Heart left ventricle (tissue), 13 donors: ENCODE measurements around the gene DENND1B.

ENCODE experiments used
- POLR2A ChIP-seq, 2 donors: fragments of 450-650 bp; IDR thresholded peaks; one replicate each; pipeline ENCODE4 v1.6.1; 2017; ENCODE audit warnings: antibody characterized with exemption in 2 of 2, mild to moderate bottlenecking in 2 of 2, moderate library complexity in 2 of 2
- TF ChIP-seq, protein P1 (sequence below), 12 donors: fragments of 200-600 bp; sonication (generic) in 4 of 12; IDR thresholded peaks; one replicate each; pipeline versions ENCODE4 v1.5.0 to v1.8.0; 2018 to 2022; ENCODE audit warnings: antibody characterized with exemption in 12 of 12, mild to moderate bottlenecking in 5 of 12
- donor health status: ischemic (EF 13 %, LVEDD 7.1; RV severe dilation, severe dysfunction).
- donor health status: DM: no; HTN: yes; CAD: no.
- donor health status: DM: no; HTN: no; CAD: no.
- donor health status: ischemic (EF 25% LVEDD 6.9; RV normal size, moderate dysfunction).
- donor health status: ischemic (EF 25% LVEDD 5.7; RV mildly dilated, moderate dysfunction).
- donor health status: ischemic (EF 35%, LVEDD 5.7; RV mildly dilated, moderate dysfunction).
- donor health status: nonischemic (EF 11% LVEDD 7.7; RV severe dilation, severe dysfunction).
- donor health status: DM: yes; HTN: yes; CAD: no.
- donor health status: PGD.
- donor health status: ischemic (EF 29% LVEDD 5.4; RV normal size, mild dysfunction).
- donor health status: nonischemic (EF 23%, LVEDD 6.1; RV moderate dilation, normal function).

DNA sequence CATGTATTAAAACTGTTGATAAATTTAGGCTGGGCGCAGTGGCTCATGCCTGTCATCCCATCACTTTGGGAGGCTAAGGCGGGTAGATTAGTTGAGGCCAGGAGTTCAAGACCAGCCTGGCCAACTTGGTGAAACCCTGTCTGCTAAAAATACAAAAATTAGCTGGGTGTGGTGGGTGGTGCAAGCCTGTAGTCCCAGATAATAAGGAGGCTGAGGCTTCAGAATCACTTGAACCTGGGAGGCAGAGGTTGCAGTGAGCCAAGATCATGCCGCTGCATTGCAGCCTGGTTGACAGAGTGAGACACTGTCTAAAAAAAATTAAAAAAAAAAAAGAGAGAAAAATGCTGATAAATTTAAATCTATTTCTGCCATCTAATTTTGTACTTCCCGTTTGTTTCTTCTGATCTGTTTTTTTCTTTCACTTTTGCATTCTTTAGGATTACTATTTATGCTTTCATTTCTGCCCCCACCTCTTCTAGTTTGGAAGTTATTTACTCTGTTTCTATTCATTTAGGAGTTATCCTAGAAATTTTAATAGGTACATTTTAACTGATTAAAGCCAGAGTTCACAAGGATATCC lies 3.2 kb upstream of the DENND1B start:
- TF ChIP-seq, protein P1, sequence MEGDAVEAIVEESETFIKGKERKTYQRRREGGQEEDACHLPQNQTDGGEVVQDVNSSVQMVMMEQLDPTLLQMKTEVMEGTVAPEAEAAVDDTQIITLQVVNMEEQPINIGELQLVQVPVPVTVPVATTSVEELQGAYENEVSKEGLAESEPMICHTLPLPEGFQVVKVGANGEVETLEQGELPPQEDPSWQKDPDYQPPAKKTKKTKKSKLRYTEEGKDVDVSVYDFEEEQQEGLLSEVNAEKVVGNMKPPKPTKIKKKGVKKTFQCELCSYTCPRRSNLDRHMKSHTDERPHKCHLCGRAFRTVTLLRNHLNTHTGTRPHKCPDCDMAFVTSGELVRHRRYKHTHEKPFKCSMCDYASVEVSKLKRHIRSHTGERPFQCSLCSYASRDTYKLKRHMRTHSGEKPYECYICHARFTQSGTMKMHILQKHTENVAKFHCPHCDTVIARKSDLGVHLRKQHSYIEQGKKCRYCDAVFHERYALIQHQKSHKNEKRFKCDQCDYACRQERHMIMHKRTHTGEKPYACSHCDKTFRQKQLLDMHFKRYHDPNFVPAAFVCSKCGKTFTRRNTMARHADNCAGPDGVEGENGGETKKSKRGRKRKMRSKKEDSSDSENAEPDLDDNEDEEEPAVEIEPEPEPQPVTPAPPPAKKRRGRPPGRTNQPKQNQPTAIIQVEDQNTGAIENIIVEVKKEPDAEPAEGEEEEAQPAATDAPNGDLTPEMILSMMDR (IDR thresholded peaks at IDR 0.05): no peak
- TF ChIP-seq POLR2A (IDR thresholded peaks at IDR 0.05): no peak
